NT2/D1 (cell line): ENCODE results near the gene DOK6.

Experiments used
- SUZ12 ChIP-seq: IDR thresholded peaks from 2 replicates; pipeline ENCODE4 v1.6.1; 2011; ENCODE audit not compliant: insufficient read length, insufficient read depth; ENCODE audit errors: extremely low read depth
- YY1 ChIP-seq: IDR thresholded peaks from 2 replicates; pipeline ENCODE4 v1.6.1; 2011; ENCODE audit not compliant: insufficient read length, insufficient read depth
- ZNF274 ChIP-seq: IDR thresholded peaks from 2 replicates; pipeline ENCODE4 v1.6.1; 2011; ENCODE audit warnings: mild to moderate bottlenecking, low read depth, low read length

DNA sequence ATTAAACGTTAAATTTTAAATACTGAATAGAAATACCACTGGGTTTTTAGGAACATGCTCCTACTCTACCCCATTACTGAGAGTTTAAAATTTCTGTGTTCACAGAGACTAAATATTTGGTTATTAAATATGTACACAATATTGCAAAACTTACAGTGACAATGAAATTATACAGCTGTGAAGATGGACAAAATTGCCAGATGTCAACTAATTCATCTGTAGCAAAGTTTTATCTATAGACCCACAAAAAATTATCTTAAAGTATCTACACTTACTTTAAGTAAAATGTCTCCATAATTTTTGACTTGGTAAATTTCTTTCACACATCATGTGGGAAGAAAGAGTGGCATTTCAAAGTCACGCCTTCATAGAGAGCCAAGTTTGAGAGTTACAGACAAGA, 333.8 kb downstream of the DOK6 start:
- TF ChIP-seq ZNF274, result no peak
- no peak for TF ChIP-seq YY1
- TF ChIP-seq SUZ12, result no peak
